ENCODE data around the gene SPINK8. TPM values are rescaled to one million over a fixed set of nuclear protein-coding genes. Genes with fewer than 3 reads are reported as not detected.
A peak's percentile ranks its signal among the peaks of the same experiment; 100 is the strongest.

The SPINK8 gene
- total and polyA plus RNA-seq, 2 donors, result not detected

GRCh38 chr3:48305396-48305795 is 28.1 kb downstream of the SPINK8 start:
- no peak overlapping the region for H3K4me3 ChIP-seq (ENCODE audit: low read depth, low read length)
- DNase-seq (ENCODE audit: extremely low spot score), result no peak
- H3K36me3 ChIP-seq (ENCODE audit: insufficient read depth), result no peaks in the 10 kb centered on the region
- H3K27ac ChIP-seq (ENCODE audit: low read depth), result no peak overlapping the region
- 58% methylated on average over 2 of the region's 2 CpGs for WGBS
- no peaks in the 10 kb centered on the region for H3K4me1 ChIP-seq (ENCODE audit: insufficient read depth)

- 95% methylated on average over 2 of the region's 2 CpGs for WGBS
- H3K27ac ChIP-seq (ENCODE audit: low read depth), result no peak overlapping the region
- H3K4me1 ChIP-seq (ENCODE audit: insufficient read depth), result no peaks in the 10 kb centered on the region
- no peak overlapping the region for H3K4me3 ChIP-seq (ENCODE audit: low read depth, low read length)
- DNase-seq (ENCODE audit: extremely low spot score), result no peak
- no peaks in the 10 kb centered on the region for H3K36me3 ChIP-seq (ENCODE audit: insufficient read depth)
Measured at GRCh38 chr3:48303021-48303420, 30.4 kb downstream of the SPINK8 start.

GRCh38 chr3:48301800-48302166 is 31.7 kb downstream of the SPINK8 start:
- no peaks in the 10 kb centered on the region for H3K36me3 ChIP-seq (ENCODE audit: insufficient read depth)
- no peak for DNase-seq (ENCODE audit: extremely low spot score)
- H3K4me1 ChIP-seq (ENCODE audit: insufficient read depth), result no peaks in the 10 kb centered on the region
- H3K27ac ChIP-seq (ENCODE audit: low read depth), result peak overlapping the region; percentile 99
- 5% methylated on average over 10 of the region's 10 CpGs for WGBS
- peak overlapping the region; percentile 88 for H3K4me3 ChIP-seq (ENCODE audit: low read depth, low read length)

GRCh38 chr3:48301020-48301799 is 32.3 kb downstream of the SPINK8 start, which contains the start of gene NME6:
Gene NME6, minus strand, starts transcription at chr3:48301367.
- WGBS, result under 1% methylated on average over 70 of the region's 70 CpGs

GRCh38 chr3:48299746-48300712 is 33.4 kb downstream of the SPINK8 start:
- WGBS, result 72% methylated on average over 13 of the region's 13 CpGs
- H3K4me3 ChIP-seq (ENCODE audit: low read depth, low read length), result peak overlapping the region; percentile 88
- no peak overlapping the region for H3K27ac ChIP-seq (ENCODE audit: low read depth)
- H3K36me3 ChIP-seq (ENCODE audit: insufficient read depth), result peaks cover 4% of the 10 kb centered on the region
- no peak for DNase-seq (ENCODE audit: extremely low spot score)
- H3K4me1 ChIP-seq (ENCODE audit: insufficient read depth), result no peaks in the 10 kb centered on the region

More at GRCh38 chr3:48301020-48301799, 32.3 kb downstream of the SPINK8 start, which contains the start of gene NME6:
- peak within 1 kb of the TSS; percentile 99 for H3K27ac ChIP-seq (ENCODE audit: low read depth)
- no peaks in the 10 kb centered on the region for H3K4me1 ChIP-seq (ENCODE audit: insufficient read depth)
- DNase-seq (ENCODE audit: extremely low spot score), result peak; percentile 57
- H3K4me3 ChIP-seq (ENCODE audit: low read depth, low read length), result peak within 1 kb of the TSS; percentile 88
- peaks cover 2% of the 10 kb centered on the region for H3K36me3 ChIP-seq (ENCODE audit: insufficient read depth)

DNA sequence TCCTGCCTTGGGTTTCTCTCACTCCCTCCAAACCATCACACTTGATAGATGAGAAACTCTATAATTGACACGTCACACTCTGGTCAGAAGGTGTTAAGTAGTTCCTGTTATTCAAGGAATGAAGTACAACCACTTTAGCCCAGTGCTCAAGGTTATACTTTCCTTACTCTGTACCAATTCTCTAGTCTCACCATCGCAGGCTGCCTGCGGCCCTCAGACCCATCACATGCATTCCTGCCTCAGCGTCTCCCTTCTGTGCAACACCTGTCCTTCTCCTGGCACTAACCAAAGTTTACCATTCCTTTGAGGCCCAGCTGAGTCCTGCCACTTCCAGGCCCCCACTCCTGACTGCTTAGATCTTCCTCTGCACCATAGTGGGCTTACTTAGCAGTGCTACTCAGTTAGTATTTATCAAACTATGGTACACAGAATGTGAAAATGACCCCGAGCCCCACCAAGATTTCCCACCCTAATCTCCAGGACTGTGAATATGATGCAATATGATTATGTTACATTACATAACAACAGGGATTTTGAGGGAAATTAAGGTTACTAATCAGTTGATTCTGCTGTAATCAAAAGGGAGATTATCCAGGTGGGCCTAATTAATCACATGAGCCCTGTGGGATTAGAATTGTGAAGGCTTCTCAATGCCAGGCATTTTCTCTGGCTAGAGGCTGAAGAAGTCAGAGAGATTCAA is 36.2 kb downstream of the SPINK8 start:
- 96% methylated on average over 5 of the region's 5 CpGs for WGBS
- peaks cover 6% of the 10 kb centered on the region for H3K36me3 ChIP-seq (ENCODE audit: insufficient read depth)
- DNase-seq (ENCODE audit: extremely low spot score), result no peak

DNA sequence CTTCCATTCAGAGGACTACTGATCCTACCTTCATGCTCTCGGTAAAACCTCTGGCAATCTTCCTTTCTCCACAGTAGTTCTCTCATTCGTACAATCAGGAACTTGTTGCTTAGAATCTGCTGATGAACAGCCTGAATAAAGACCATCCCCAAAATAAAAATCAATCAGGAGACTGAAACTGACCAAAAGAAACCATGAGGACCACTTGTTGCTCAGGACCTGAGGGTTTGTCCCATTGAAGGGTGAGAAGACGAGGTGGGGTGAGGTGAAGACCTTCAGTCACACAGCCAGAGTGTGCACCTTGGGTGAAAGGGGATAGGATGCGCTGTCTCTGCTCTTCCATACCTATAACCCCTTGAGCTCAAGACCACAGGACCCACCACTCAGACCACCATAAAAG is 36.8 kb downstream of the SPINK8 start:
- Histone ChIP-seq H3K27ac (ENCODE audit: low read depth) (no peak overlapping the region), H3K36me3 (ENCODE audit: insufficient read depth) (peaks cover 6% of the 10 kb centered on the region), H3K4me3 (ENCODE audit: low read depth, low read length) (no peak overlapping the region), H3K4me1 (ENCODE audit: insufficient read depth) (no peaks in the 10 kb centered on the region)
- 93% methylated on average over 4 of the region's 4 CpGs for WGBS
- DNase-seq (ENCODE audit: extremely low spot score), result no peak

More for the DNA sequence above, 36.2 kb downstream of the SPINK8 start:
- no peak overlapping the region for H3K27ac ChIP-seq (ENCODE audit: low read depth)
- H3K4me3 ChIP-seq (ENCODE audit: low read depth, low read length), result no peak overlapping the region
- no peaks in the 10 kb centered on the region for H3K4me1 ChIP-seq (ENCODE audit: insufficient read depth)

- no peaks in the 10 kb centered on the region for H3K4me1 ChIP-seq (ENCODE audit: insufficient read depth)
- no peak overlapping the region for H3K4me3 ChIP-seq (ENCODE audit: low read depth, low read length)
- 95% methylated on average over 12 of the region's 12 CpGs for WGBS
- no peak for DNase-seq (ENCODE audit: extremely low spot score)
- H3K36me3 ChIP-seq (ENCODE audit: insufficient read depth), result peaks cover 6% of the 10 kb centered on the region
- no peak overlapping the region for H3K27ac ChIP-seq (ENCODE audit: low read depth)
Measured at GRCh38 chr3:48294611-48295263, 38.7 kb downstream of the SPINK8 start.

GRCh38 chr3:48289659-48290058 is 43.8 kb downstream of the SPINK8 start:
- H3K36me3 ChIP-seq (ENCODE audit: insufficient read depth), result peaks cover 2% of the 10 kb centered on the region
- no peak for DNase-seq (ENCODE audit: extremely low spot score)
- no peak overlapping the region for H3K27ac ChIP-seq (ENCODE audit: low read depth)
- WGBS, result 93% methylated on average over 1 of the region's 1 CpG
- no peaks in the 10 kb centered on the region for H3K4me1 ChIP-seq (ENCODE audit: insufficient read depth)
- H3K4me3 ChIP-seq (ENCODE audit: low read depth, low read length), result no peak overlapping the region

- DNase-seq (ENCODE audit: extremely low spot score), result no peak
- no peak overlapping the region for H3K27ac ChIP-seq (ENCODE audit: low read depth)
- H3K4me1 ChIP-seq (ENCODE audit: insufficient read depth), result no peaks in the 10 kb centered on the region
- H3K36me3 ChIP-seq (ENCODE audit: insufficient read depth), result no peaks in the 10 kb centered on the region
- H3K4me3 ChIP-seq (ENCODE audit: low read depth, low read length), result no peak overlapping the region
Measured at GRCh38 chr3:48287034-48287433, 46.4 kb downstream of the SPINK8 start.

DNA sequence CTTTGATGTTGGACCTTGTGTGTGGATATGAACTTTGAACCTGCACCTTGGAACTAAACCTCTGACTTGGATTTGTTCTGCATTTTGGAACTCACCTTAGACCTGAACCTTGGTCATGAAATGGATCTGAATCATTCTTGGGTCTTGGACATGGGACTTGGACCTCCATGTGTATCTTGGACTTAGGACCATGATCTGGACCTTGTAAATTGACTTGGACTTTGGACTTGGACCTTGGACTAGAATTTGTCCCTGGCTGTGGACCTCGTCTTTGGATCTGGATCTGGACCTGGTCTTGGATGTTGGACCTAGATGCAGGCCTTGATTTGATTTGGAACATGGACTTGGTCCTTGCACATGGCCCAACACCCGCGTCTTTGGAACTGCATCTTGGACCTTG is 47.2 kb downstream of the SPINK8 start:
- no peaks in the 10 kb centered on the region for H3K36me3 ChIP-seq (ENCODE audit: insufficient read depth)
- no peak overlapping the region for H3K4me3 ChIP-seq (ENCODE audit: low read depth, low read length)
- H3K4me1 ChIP-seq (ENCODE audit: insufficient read depth), result no peaks in the 10 kb centered on the region
- H3K27ac ChIP-seq (ENCODE audit: low read depth), result no peak overlapping the region
- no peak for DNase-seq (ENCODE audit: extremely low spot score)
- WGBS, result 95% methylated on average over 3 of the region's 3 CpGs

DNA sequence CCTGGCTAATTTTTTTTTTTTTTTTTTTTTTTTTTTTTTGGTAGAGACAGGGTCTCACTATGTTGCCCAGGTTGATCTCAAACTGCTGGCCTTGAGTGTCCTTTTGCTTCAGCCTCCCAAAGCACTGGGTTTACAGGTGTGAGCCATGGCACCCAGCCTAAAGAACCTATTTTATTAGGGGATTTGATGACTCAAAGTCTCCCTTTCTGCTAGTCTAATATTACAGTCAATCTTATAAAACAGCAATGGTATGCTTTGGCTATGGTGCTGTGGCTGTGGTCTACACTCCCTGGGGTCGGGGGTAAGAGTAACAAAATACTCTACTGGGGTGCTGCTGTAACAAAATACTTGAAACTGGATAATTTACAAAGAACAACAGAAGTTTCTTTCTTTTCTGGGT is 47.8 kb downstream of the SPINK8 start:
- no peak for DNase-seq (ENCODE audit: extremely low spot score)
- Histone ChIP-seq H3K4me3 (ENCODE audit: low read depth, low read length) (no peak overlapping the region), H3K4me1 (ENCODE audit: insufficient read depth) (no peaks in the 10 kb centered on the region), H3K36me3 (ENCODE audit: insufficient read depth) (no peaks in the 10 kb centered on the region), H3K27ac (ENCODE audit: low read depth) (no peak overlapping the region)
- WGBS, result 90% methylated on average over 1 of the region's 1 CpG

DNA sequence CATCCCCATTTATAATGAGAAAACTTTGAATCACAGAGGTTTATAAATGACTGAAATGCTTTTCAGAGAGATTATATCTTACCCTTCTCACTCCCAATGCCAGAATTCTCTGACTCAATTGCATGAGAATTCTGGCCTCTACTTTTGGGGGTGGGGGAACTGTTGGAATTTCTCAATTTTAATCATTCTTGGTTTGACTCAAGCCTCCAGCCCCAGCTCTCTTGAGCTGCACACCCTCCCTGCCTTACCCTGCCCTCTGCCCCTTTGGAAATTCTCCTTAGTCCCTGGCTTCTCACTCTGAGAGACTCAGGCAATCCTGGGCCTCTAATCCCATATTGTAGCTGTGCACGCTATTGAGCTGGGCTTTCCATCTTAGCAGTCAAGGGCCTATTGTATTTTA is 48.3 kb downstream of the SPINK8 start:
- Histone ChIP-seq H3K4me1 (ENCODE audit: insufficient read depth) (no peaks in the 10 kb centered on the region), H3K27ac (ENCODE audit: low read depth) (no peak overlapping the region), H3K36me3 (ENCODE audit: insufficient read depth) (no peaks in the 10 kb centered on the region), H3K4me3 (ENCODE audit: low read depth, low read length) (no peak overlapping the region)
- no peak for DNase-seq (ENCODE audit: extremely low spot score)
- 93% methylated on average over 1 of the region's 1 CpG for WGBS
